GM18511 (cell line): ENCODE results near the gene HOXD9.

Source experiments
- ATAC-seq: cut with Tn5 transposase; IDR thresholded peaks from one replicate; pipeline ENCODE4 v1.9.1; 2021; ENCODE audit warnings: mild to moderate bottlenecking, moderate library complexity; ENCODE audit not compliant: unreplicated experiment

Gene HOXD9

GRCh38 chr2:176164611-176165369 is 42.3 kb downstream of the HOXD9 start:
- ATAC-seq: no peak

DNA sequence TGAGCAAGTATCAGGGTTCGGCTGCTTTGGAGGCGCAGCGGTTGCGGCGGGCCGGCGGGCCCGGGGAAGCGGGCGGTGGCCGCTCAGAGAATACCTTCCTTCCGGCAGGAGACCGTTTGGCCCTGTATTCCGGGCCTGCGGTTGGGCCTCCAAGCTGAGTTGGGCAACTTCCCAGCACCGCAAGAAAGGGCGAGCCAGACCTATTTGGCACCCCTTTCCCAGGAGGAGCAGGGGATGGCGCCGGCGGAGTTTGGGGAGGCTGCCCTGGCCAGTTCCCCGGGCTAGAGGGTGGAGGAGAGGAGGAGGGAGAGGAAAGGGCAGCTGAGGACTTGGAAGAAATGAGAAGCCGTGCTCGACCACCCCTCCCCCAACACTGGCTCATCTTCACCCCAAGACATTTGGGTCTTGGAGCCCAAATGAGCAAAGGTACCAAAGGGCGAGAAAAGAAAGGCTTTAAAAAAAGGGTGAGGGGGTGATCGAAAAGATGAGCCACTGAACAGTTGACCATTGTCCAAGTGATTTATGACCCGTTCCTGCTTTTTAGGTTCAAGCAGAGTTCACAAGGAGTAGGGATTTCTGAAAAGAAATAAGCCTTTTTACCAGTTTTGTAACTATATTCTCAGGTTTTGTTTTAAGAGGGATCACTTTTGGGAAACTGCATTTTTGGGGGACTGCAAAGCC is 43.0 kb downstream of the HOXD9 start:
- no peak for ATAC-seq

DNA sequence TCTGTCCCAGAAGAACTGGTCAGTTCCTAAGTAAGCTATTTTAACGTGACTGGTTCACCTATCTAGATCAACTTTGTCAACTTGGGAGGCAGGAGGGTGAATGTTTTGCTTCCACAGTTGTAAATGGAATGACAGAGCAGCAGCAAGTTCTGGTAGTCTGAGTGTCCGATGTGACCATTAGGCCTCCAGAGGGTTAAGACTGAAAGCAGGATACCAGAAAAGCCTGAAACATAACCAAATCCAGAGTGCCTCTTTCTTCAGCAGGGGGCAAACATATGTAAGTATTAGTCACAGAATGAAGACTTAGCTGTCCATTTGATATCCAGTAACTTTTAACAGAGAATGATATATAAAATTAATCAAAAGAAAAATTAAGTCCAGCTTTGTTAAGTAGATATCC is 43.8 kb downstream of the HOXD9 start:
- no peak for ATAC-seq

DNA sequence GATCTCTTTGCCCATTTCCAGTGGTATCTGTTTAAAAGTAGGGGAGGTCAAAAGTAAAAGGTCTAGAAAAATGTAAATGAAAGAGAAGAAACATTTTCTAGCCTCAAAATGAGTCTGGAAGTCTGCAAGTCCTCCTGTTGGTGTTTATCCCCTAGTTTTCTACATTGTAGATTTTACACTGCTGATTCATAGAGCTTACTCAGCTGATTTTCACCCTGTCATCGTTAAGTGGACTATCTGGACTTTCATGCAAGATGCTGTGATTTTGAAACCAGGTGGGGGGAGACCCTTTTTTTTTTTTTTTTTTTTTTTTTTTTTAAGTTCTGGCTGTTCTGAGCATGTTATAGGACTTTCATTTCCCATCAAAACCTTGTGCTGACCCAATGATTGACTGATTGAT is 44.9 kb downstream of the HOXD9 start:
- ATAC-seq: no peak

DNA sequence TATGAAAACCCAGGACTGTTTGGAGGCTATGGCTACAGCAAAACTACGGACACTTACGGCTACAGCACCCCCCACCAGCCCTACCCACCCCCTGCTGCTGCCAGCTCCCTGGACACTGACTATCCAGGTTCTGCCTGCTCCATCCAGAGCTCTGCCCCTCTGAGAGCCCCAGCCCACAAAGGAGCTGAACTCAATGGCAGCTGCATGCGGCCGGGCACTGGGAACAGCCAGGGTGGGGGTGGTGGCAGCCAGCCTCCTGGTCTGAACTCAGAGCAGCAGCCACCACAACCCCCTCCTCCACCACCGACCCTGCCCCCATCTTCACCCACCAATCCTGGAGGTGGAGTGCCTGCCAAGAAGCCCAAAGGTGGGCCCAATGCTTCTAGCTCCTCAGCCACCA is 46.7 kb downstream of the HOXD9 start:
- ATAC-seq: no peak

- ATAC-seq: no peak
These were observed 47.2 kb downstream of the HOXD9 start for GRCh38 chr2:176169711-176170110.

GRCh38 chr2:176170602-176171305 is 48.2 kb downstream of the HOXD9 start:
- no peak for ATAC-seq

DNA sequence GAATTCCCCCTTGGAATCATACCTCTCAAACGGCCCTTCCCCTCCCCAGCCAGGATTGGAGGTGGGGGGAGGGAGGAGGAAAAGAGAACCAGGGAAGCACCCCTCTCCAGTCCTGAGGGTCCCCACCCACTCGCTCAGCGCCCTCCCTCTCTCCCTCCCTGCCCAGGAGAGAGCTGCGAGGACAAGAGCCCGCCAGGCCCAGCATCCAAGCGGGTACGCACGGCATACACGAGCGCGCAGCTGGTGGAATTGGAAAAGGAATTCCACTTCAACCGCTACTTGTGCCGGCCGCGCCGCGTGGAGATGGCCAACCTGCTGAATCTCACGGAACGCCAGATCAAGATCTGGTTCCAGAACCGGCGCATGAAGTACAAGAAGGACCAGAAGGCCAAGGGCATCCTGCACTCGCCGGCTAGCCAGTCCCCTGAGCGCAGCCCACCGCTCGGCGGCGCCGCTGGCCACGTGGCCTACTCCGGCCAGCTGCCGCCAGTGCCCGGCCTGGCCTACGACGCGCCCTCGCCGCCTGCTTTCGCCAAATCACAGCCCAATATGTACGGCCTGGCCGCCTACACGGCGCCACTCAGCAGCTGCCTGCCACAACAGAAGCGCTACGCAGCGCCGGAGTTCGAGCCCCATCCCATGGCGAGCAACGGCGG is 49.0 kb downstream of the HOXD9 start:
- no peak for ATAC-seq

- ATAC-seq: no peak
These were observed 49.7 kb downstream of the HOXD9 start for GRCh38 chr2:176172007-176172894.

- ATAC-seq: no peak
These were observed 50.5 kb downstream of the HOXD9 start for GRCh38 chr2:176172895-176173566.

DNA sequence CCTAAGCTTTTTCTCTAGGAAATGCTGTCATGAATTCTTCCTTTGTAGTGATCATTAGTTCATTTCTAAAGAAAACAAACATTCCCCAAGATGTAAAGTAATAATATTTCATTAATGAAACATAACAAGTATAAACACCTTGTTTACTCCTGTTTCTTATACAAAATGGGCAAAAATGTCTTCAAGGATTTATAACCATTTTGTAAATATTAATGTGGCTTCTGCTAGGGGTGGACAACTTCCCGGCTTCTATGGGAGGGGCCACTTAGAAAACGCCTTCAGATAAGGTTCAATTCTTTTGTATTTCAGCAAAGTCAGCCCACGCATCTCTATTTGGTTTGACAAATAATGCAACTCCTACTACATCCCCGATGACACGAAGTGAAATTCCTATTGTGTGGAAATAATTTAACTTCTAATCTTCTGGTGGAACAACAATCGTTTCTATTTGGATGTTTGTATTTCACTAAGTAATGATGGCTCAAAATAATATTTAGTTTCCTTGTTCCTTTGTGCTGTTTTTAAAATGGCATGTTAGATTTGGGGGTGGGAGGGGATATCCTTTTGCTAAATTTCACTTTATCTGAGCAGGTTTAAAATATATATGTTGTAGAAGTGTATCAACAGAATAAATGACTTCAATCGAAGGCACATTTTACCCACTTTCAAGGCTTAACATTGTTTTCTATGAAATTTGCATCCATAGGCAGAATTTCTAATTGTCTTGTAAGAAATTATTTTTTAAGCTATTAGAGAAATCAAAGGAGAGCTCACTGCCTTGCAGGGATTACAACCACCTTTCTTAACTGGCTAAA is 51.3 kb downstream of the HOXD9 start:
- no peak for ATAC-seq

DNA sequence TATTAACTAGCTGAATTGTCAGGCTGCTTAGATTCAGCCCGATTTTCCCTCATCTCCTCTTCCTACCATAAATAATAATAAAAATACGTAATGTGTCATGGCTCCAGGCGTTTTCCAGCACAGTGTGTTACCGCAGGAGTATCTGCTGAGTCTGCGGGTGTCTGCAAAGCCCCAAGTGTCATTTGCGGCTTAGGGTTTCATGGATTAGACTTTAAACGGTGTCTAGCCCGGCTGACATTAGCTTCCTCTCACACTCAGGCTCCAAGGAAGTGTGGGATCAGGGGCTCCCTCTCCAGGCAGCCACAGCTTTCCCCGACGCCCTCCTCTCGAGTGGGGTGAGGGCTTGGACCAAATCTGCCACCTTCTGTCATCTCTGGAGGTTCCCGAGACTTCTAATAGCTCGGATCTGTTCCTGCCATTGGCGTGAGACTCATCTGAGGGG is 51.9 kb downstream of the HOXD9 start:
- ATAC-seq: no peak
